Measurements from ENCODE around the gene INIP.

DNA sequence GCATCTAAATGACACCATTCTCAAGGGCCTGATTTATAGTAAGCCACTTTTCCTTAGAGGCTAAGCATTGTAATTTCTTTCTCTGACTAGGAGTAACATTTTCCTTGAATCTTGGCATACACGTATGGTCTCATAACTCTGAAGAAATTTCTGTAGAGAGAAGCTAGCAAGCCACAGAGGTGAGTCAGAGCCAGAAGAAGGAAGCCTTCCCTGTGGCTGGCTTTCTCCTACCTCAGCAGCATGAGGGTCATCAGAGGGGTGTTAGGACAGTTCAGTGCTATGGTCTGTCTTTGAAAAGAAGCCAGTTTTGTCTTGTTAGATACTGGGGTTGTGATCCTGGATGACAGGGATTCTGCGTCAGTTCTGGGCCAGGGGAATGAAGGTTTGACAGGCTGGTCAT is 35.8 kb upstream of the INIP start:
- TF ChIP-seq EZH2phosphoT487 (IDR thresholded peaks at IDR 0.05; ENCODE audit: borderline replicate concordance, low read depth, low read length) = no peak
- TF ChIP-seq, protein P1, sequence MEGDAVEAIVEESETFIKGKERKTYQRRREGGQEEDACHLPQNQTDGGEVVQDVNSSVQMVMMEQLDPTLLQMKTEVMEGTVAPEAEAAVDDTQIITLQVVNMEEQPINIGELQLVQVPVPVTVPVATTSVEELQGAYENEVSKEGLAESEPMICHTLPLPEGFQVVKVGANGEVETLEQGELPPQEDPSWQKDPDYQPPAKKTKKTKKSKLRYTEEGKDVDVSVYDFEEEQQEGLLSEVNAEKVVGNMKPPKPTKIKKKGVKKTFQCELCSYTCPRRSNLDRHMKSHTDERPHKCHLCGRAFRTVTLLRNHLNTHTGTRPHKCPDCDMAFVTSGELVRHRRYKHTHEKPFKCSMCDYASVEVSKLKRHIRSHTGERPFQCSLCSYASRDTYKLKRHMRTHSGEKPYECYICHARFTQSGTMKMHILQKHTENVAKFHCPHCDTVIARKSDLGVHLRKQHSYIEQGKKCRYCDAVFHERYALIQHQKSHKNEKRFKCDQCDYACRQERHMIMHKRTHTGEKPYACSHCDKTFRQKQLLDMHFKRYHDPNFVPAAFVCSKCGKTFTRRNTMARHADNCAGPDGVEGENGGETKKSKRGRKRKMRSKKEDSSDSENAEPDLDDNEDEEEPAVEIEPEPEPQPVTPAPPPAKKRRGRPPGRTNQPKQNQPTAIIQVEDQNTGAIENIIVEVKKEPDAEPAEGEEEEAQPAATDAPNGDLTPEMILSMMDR (conservative IDR thresholded peaks at IDR 0.05; ENCODE audit: low read length) = no peak
